HCT116 (cell line): ENCODE data around the gene CFAP61. TPM values are rescaled to one million over a fixed set of nuclear protein-coding genes. Genes with fewer than 3 reads are reported as not detected.

Source experiments
- ATAC-seq: fragments of 200-7000 bp; cut with Tn5 transposase; 2 replicates; pipeline ENCODE4 v1.9.1; 2020; ENCODE audit warnings: mild to moderate bottlenecking, moderate library complexity
- BruUV-seq: library from RNA; stranded (reverse); fragments of 400-500 nt; replicated peaks from 2 replicates; lab custom pipeline; 2021; lab: Mats Ljungman, UMichigan
- CTCF ChIA-PET: fragments of 300-600 bp; sonication (Branson Sonifier 250); formaldehyde crosslinking; loops from one replicate; lab custom pipeline; 2021; ENCODE audit warnings: antibody characterized with exemption; lab: Charles Lee
- POLR2A ChIA-PET: fragments of 300-600, 350-600 bp; sonication (Branson Sonifier 250); formaldehyde crosslinking; loops from one replicate; lab custom pipeline; 2021; ENCODE audit warnings: antibody characterized with exemption; lab: Charles Lee
- RAD21 ChIA-PET, 2 experiments: fragments of 300-600 bp; sonication (Branson Sonifier 250); formaldehyde crosslinking; loops; one replicate each; lab custom pipeline; 2023; ENCODE audit warnings: low total read pairs in 2 of 2; ENCODE audit not compliant: uncharacterized antibody in 2 of 2, unreplicated experiment in 2 of 2, low non-redundant PET in 1 of 2; lab: Charles Lee
- DNase-seq: peaks from one replicate; pipeline ENCODE4 v3.0.0-alpha.2; 2010; ENCODE audit warnings: low read depth, low spot score
- H2AFZ ChIP-seq: fragments of 200-600 bp; shearing (Covaris generic), sonication (generic); 2 replicates; pipeline ENCODE4 v1.6.1; 2017; ENCODE audit warnings: low read depth, mixed run types, mixed read lengths, antibody characterized with exemption, low read length; ENCODE audit not compliant: poor library complexity, severe bottlenecking
- H3K27ac ChIP-seq: 2 replicates; pipeline ENCODE4 v1.5.1; 2012; ENCODE audit warnings: low read depth, low read length
- H3K27me3 ChIP-seq: fragments of 200-600 bp; sonication (generic); 2 replicates; pipeline ENCODE4 v1.6.1; 2016; ENCODE audit warnings: mixed run types, low read length, mixed read lengths; ENCODE audit not compliant: insufficient read depth
- H3K36me3 ChIP-seq, 2 experiments: fragments of 200-500 bp in 1 of 2; fragments of 200-600 bp in 1 of 2; sonication (Bioruptor generic) in 1 of 2; sonication (generic) in 1 of 2; 2 replicates each; pipeline versions ENCODE4 v1.5.1 to v1.6.1; 2014 to 2016; ENCODE audit warnings: low read length in 2 of 2, inconsistent platforms in 1 of 2, mixed read lengths in 1 of 2, mixed run types in 1 of 2; ENCODE audit not compliant: insufficient read depth in 2 of 2, control insufficient read depth in 1 of 2
- H3K4me1 ChIP-seq, 2 experiments: fragments of 200-600 bp in 1 of 2; sonication (generic) in 1 of 2; 2 replicates each; pipeline versions ENCODE4 v1.5.1 to v1.6.1; 2012 to 2017; ENCODE audit warnings: low read length in 2 of 2, inconsistent platforms in 1 of 2, mild to moderate bottlenecking in 1 of 2, mixed read lengths in 1 of 2, mixed run types in 1 of 2, moderate library complexity in 1 of 2; ENCODE audit not compliant: insufficient read depth in 2 of 2, control insufficient read depth in 1 of 2
- H3K4me2 ChIP-seq: fragments of 200-600 bp; sonication (generic); 2 replicates; pipeline ENCODE4 v1.6.1; 2017; ENCODE audit warnings: mixed run types, low read length, mixed read lengths
- H3K4me3 ChIP-seq, 2 experiments: fragments of 200-600 bp in 1 of 2; sonication (generic) in 1 of 2; replicated peaks in 1 of 2; 2 replicates each; pipeline ENCODE4 v1.5.1; 2011 to 2016; ENCODE audit warnings: low read length in 2 of 2, control low read depth in 1 of 2, low read depth in 1 of 2, mild to moderate bottlenecking in 1 of 2, mixed read lengths in 1 of 2, mixed run types in 1 of 2
- H3K79me2 ChIP-seq: fragments of 200-600 bp; sonication (generic); 2 replicates; pipeline ENCODE4 v1.6.1; 2017; ENCODE audit warnings: mild to moderate bottlenecking, mixed run types, low read length, moderate library complexity, mixed read lengths; ENCODE audit not compliant: insufficient read depth
- H3K9ac ChIP-seq: fragments of 200-600 bp; sonication (generic); 2 replicates; pipeline ENCODE4 v1.6.1; 2016; ENCODE audit warnings: low read length, mixed read lengths
- H3K9me2 ChIP-seq: fragments of 200-600 bp; sonication (generic), shearing (Covaris generic); 2 replicates; pipeline ENCODE4 v1.6.1; 2017; ENCODE audit warnings: mixed run types, mild to moderate bottlenecking, moderate library complexity; ENCODE audit not compliant: insufficient read depth
- H3K9me3 ChIP-seq, 2 experiments: fragments of 200-500 bp in 1 of 2; fragments of 200-600 bp in 1 of 2; sonication (Bioruptor generic) in 1 of 2; sonication (generic) in 1 of 2; 2 replicates each; pipeline ENCODE4 v1.6.1; 2014 to 2017; ENCODE audit warnings: low read length in 2 of 2, mixed read lengths in 2 of 2, inconsistent platforms in 1 of 2, low read depth in 1 of 2, mild to moderate bottlenecking in 1 of 2, mixed run types in 1 of 2, moderate library complexity in 1 of 2; ENCODE audit not compliant: control insufficient read depth in 1 of 2, insufficient read depth in 1 of 2
- H4K20me1 ChIP-seq: fragments of 200-600 bp; sonication (generic), shearing (Covaris generic); 2 replicates; pipeline ENCODE4 v1.6.1; 2017; ENCODE audit warnings: mixed run types, mild to moderate bottlenecking, moderate library complexity; ENCODE audit not compliant: insufficient read depth
- CBX3 ChIP-seq: IDR thresholded peaks from 2 replicates; pipeline ENCODE4 v1.6.1; 2012; ENCODE audit warnings: low read depth
- CEBPB ChIP-seq: IDR thresholded peaks from 2 replicates; pipeline ENCODE4 v1.6.1; 2012; ENCODE audit warnings: low read depth
- EZH2 ChIP-seq: fragments of 200-600 bp; sonication (generic); IDR thresholded peaks from 2 replicates; pipeline ENCODE4 v1.6.1; 2017; ENCODE audit warnings: antibody characterized with exemption, mixed run types
- EZH2phosphoT487 ChIP-seq: fragments of 200-600 bp; IDR thresholded peaks from 2 replicates; pipeline ENCODE4 v1.6.1; 2018; ENCODE audit warnings: antibody characterized with exemption, borderline replicate concordance
- FOSL1 ChIP-seq: IDR thresholded peaks from 2 replicates; pipeline ENCODE4 v1.6.1; 2012; ENCODE audit warnings: low read depth
- JUND ChIP-seq: IDR thresholded peaks from 2 replicates; pipeline ENCODE4 v1.6.1; 2012
- POLR2A ChIP-seq: IDR thresholded peaks from 2 replicates; pipeline ENCODE4 v1.7.0; 2011; ENCODE audit warnings: borderline replicate concordance; ENCODE audit not compliant: insufficient read depth, insufficient read length; ENCODE audit errors: extremely low read depth
- POLR2AphosphoS5 ChIP-seq: IDR thresholded peaks from 2 replicates; pipeline ENCODE4 v1.6.1; 2011; ENCODE audit warnings: mild to moderate bottlenecking, low read depth, low read length, moderate library complexity
- SIN3A ChIP-seq: IDR thresholded peaks from 2 replicates; pipeline ENCODE4 v1.6.1; 2012; ENCODE audit warnings: low read depth
- SRF ChIP-seq: IDR thresholded peaks from 2 replicates; pipeline ENCODE4 v1.6.1; 2012; ENCODE audit warnings: low read depth
- YY1 ChIP-seq: IDR thresholded peaks from 2 replicates; pipeline ENCODE4 v1.6.1; 2011; ENCODE audit warnings: low read length, low read depth, moderate library complexity, mild to moderate bottlenecking; ENCODE audit not compliant: insufficient replicate concordance; ENCODE audit errors: extremely low read depth
- ZFX ChIP-seq: fragments of 450-650 bp; IDR thresholded peaks from 2 replicates; pipeline ENCODE4 v1.6.1; 2017
- ZNF274 ChIP-seq: fragments of 200-500 bp; sonication (Bioruptor generic); IDR thresholded peaks from 2 replicates; pipeline ENCODE4 v1.6.1; 2014; ENCODE audit warnings: mild to moderate bottlenecking, low read depth, low read length, inconsistent platforms
- intact Hi-C: fragments of 100-400 bp; cut with micrococcal nuclease; formaldehyde crosslinking; loops from 2 replicates; pipeline ENCODE4 v1.10.0; 2022
- total RNA-seq: library from RNA; stranded (reverse); gene quantifications from one replicate; pipeline ENCODE4 v1.2.1, GENCODE V29; 2021; ENCODE audit not compliant: unreplicated experiment
- TF ChIP-seq, protein P1 (sequence below): IDR thresholded peaks from 2 replicates; pipeline ENCODE4 v1.6.1; 2012; ENCODE audit warnings: low read depth
- TF ChIP-seq, protein P2 (sequence below): IDR thresholded peaks from 2 replicates; pipeline ENCODE4 v1.6.1; 2012
- TF ChIP-seq, protein P3 (sequence below): IDR thresholded peaks from 2 replicates; pipeline ENCODE4 v1.6.1; 2011; ENCODE audit warnings: mild to moderate bottlenecking, low read length, moderate library complexity; ENCODE audit not compliant: insufficient replicate concordance; ENCODE audit errors: extremely low read depth

CFAP61 gene
- total RNA-seq, 1 experiment from 2014 or later = 1.7 TPM

DNA sequence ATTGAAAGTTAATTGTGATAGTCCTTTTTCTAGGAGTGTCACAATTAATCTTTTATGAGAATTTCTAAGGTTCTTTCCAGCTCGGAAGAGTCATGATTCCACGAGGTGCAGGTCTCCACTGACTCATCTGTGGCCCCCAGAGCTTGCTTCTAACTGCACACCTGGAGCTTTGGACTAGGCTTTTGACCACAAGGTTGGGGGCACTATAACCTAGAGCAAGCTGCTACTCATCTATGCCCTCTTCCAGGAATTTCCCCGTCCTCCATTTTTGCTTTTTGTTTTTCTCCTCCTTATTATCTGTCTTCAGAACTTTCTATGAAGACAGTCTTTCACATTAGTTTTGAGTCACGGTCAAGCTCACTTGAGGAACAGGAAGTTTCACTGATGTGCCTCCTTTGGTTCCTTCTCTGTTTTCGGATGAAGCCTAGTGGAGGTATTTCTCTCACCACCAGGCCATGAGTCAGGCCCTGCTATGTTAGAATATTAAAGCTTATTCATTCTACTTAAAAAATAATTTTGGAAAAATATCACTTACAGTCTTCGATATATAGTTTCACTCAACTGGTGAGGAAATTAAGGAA lies 196.4 kb downstream of the CFAP61 start:
- Histone ChIP-seq H3K4me1 (no peaks in the 10 kb centered on the region), H3K9me2 (no peaks in the 10 kb centered on the region), H3K36me3 (no peaks in the 10 kb centered on the region), H3K9me3 (no peaks in the 10 kb centered on the region), H3K79me2 (no peaks in the 10 kb centered on the region), H3K4me2 (no peak overlapping the region), H3K4me3 (no peak overlapping the region), H3K9ac (no peak overlapping the region), H4K20me1 (no peaks in the 10 kb centered on the region), H2AFZ (no peak overlapping the region), H3K27me3 (no peaks in the 10 kb centered on the region), H3K27ac (no peak overlapping the region)
- DNase-seq (no peak), ATAC-seq (no peak)
- intact Hi-C loops = no loop called here
- CTCF ChIA-PET = no interaction called here
- POLR2A ChIA-PET = no interaction called here
- RAD21 ChIA-PET = no interaction called here
- BruUV-seq = no TSS peak
- TF ChIP-seq CBX3 = no peak
- TF ChIP-seq ZNF274 = no peak
- no peak for TF ChIP-seq CEBPB
- no peak for TF ChIP-seq POLR2AphosphoS5

DNA sequence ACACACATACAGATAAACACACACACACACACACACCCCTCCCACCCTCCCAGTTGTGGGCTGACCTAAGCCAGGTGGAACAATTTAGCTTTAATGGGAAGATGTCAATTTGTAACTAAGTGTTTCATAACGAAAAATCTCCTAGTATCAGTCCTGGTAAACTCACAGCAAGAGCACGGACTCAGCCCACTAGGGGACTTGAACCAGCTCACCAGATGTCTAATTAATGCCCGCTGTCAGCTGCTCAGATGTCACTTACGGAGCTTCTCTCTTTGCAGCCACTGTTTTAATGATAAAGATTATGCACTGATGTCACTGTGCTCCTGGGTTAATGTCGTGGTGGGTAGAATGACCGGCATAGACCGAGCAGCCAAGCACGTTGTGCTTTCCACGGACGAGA lies 199.0 kb downstream of the CFAP61 start:
- Histone ChIP-seq H3K4me1 (no peaks in the 10 kb centered on the region), H3K36me3 (no peaks in the 10 kb centered on the region), H3K4me3 (no peak overlapping the region), H3K79me2 (no peaks in the 10 kb centered on the region), H2AFZ (no peak overlapping the region), H3K27ac (no peak overlapping the region), H3K4me2 (no peak overlapping the region), H3K9ac (no peak overlapping the region), H4K20me1 (no peaks in the 10 kb centered on the region), H3K9me3 (no peaks in the 10 kb centered on the region), H3K27me3 (no peaks in the 10 kb centered on the region), H3K9me2 (no peaks in the 10 kb centered on the region)
- BruUV-seq = no TSS peak
- ChIA-PET CTCF (interaction anchor here (1.3 kb wide), 1 partner anchor 14 kb away, joined by 3 read pairs; no protein-coding TSS in a partner anchor), RAD21 (no interaction called here), POLR2A (no interaction called here)
- TF ChIP-seq CBX3 (no peak), FOSL1 (no peak), SIN3A (no peak), SRF (no peak), ZNF274 (no peak), YY1 (no peak), POLR2A (no peak), EZH2phosphoT487 (no peak), POLR2AphosphoS5 (no peak), ZFX (no peak), EZH2 (no peak), JUND (no peak)
- TF ChIP-seq, protein P1, sequence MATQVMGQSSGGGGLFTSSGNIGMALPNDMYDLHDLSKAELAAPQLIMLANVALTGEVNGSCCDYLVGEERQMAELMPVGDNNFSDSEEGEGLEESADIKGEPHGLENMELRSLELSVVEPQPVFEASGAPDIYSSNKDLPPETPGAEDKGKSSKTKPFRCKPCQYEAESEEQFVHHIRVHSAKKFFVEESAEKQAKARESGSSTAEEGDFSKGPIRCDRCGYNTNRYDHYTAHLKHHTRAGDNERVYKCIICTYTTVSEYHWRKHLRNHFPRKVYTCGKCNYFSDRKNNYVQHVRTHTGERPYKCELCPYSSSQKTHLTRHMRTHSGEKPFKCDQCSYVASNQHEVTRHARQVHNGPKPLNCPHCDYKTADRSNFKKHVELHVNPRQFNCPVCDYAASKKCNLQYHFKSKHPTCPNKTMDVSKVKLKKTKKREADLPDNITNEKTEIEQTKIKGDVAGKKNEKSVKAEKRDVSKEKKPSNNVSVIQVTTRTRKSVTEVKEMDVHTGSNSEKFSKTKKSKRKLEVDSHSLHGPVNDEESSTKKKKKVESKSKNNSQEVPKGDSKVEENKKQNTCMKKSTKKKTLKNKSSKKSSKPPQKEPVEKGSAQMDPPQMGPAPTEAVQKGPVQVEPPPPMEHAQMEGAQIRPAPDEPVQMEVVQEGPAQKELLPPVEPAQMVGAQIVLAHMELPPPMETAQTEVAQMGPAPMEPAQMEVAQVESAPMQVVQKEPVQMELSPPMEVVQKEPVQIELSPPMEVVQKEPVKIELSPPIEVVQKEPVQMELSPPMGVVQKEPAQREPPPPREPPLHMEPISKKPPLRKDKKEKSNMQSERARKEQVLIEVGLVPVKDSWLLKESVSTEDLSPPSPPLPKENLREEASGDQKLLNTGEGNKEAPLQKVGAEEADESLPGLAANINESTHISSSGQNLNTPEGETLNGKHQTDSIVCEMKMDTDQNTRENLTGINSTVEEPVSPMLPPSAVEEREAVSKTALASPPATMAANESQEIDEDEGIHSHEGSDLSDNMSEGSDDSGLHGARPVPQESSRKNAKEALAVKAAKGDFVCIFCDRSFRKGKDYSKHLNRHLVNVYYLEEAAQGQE = no peak
- TF ChIP-seq, protein P2, sequence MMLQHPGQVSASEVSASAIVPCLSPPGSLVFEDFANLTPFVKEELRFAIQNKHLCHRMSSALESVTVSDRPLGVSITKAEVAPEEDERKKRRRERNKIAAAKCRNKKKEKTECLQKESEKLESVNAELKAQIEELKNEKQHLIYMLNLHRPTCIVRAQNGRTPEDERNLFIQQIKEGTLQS = no peak
- TF ChIP-seq, protein P3, sequence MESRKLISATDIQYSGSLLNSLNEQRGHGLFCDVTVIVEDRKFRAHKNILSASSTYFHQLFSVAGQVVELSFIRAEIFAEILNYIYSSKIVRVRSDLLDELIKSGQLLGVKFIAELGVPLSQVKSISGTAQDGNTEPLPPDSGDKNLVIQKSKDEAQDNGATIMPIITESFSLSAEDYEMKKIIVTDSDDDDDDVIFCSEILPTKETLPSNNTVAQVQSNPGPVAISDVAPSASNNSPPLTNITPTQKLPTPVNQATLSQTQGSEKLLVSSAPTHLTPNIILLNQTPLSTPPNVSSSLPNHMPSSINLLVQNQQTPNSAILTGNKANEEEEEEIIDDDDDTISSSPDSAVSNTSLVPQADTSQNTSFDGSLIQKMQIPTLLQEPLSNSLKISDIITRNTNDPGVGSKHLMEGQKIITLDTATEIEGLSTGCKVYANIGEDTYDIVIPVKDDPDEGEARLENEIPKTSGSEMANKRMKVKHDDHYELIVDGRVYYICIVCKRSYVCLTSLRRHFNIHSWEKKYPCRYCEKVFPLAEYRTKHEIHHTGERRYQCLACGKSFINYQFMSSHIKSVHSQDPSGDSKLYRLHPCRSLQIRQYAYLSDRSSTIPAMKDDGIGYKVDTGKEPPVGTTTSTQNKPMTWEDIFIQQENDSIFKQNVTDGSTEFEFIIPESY = no peak
- intact Hi-C loops = no loop called here
- DNase-seq = no peak
- no peak for ATAC-seq
